Cardiac ventricle fibroblast (primary cell): ENCODE measurements around the gene TFEC. TPM values are rescaled to one million over a fixed set of nuclear protein-coding genes. Genes with fewer than 3 reads are reported as not detected.

Experiments
- total RNA-seq: library from RNA; depleted of rRNA; stranded (reverse); fragments of >200 nt; gene quantifications from 2 replicates; pipeline ENCODE4 v1.2.3, GENCODE V29; 2015

The TFEC gene
- not detected in 2 replicates for total RNA-seq

DNA sequence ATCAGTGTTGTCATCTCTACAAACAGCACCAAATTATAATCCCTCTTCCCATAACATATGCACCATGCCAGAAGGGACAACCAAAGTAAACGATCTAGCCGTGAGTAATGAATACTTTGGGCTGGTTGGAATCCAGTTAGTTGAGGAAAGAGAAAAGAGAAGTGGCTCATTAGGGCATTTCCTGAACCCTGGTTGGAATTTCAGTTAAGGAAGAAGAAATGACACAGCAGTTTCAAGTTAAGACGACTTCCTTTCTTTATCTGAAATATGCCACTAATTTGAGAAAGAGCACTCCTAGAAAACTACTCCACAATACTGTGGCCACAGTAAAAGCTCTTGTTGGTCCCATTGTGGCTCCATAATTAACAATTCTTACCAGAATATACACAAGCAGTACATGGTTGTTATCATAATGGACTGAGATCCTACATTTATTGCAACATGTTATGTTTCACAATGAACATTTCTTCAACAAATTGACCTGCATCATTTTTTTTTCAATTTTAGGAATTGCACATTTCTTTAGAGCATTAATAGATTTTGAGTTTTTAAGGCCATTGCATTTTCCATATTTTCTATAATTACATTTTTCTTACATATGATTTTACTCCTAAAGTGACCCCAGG lies at the start of gene TFEC:
TSS of gene TFEC (minus strand) at position 113 of the 626 bp plus-strand sequence. CDS start 46,322 bp downstream, outside the sequence.

Other genes starting within 250 kb of the TFEC start
- 35.6 and 38.9 TPM in 2 replicates for gene TES, start 179.8 kb upstream of the TFEC start, total RNA-seq